ENCODE data around the gene TAS1R3.

DNA sequence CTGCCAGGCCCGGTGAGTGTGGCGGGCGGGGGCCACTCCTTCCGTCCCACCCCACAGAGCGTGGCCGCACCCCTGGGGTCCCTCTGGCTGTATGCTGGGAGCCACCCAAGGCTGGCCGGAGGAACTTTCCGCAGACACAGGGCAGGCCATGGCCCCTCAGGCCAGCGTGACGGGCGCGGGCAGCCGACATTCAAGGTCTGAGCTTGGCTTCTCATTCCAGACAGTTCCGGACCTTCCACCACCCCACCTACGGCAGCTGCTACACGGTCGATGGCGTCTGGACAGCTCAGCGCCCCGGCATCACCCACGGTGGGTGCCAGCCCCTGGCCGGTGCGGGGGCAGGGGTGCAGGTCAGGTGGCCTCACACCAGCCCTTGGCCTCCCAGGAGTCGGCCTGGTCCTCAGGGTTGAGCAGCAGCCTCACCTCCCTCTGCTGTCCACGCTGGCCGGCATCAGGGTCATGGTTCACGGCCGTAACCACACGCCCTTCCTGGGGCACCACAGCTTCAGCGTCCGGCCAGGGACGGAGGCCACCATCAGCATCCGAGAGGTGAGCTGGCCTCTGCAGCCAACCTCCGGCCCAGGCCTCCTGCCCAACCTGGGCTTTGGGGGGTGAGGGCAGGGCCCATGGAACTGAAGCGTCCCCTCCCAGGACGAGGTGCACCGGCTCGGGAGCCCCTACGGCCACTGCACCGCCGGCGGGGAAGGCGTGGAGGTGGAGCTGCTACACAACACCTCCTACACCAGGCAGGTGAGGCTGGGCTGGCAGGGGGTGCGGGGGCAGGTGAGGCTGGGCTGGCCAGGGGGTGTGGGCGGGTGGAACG lies 43.6 kb upstream of the TAS1R3 start:
- TF ChIP-seq POLR2A (IDR thresholded peaks at IDR 0.05), result no peak
- TF ChIP-seq, protein P1, sequence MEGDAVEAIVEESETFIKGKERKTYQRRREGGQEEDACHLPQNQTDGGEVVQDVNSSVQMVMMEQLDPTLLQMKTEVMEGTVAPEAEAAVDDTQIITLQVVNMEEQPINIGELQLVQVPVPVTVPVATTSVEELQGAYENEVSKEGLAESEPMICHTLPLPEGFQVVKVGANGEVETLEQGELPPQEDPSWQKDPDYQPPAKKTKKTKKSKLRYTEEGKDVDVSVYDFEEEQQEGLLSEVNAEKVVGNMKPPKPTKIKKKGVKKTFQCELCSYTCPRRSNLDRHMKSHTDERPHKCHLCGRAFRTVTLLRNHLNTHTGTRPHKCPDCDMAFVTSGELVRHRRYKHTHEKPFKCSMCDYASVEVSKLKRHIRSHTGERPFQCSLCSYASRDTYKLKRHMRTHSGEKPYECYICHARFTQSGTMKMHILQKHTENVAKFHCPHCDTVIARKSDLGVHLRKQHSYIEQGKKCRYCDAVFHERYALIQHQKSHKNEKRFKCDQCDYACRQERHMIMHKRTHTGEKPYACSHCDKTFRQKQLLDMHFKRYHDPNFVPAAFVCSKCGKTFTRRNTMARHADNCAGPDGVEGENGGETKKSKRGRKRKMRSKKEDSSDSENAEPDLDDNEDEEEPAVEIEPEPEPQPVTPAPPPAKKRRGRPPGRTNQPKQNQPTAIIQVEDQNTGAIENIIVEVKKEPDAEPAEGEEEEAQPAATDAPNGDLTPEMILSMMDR (IDR thresholded peaks at IDR 0.05), result no peak

Measured in testis (tissue), 2 donors.